Glomerular endothelial cell (primary cell): Measurements from ENCODE around the gene TBC1D2B. TPM values are rescaled to one million over a fixed set of nuclear protein-coding genes. Genes with fewer than 3 reads are reported as not detected.

ENCODE experiments used
- DNase-seq: peaks from one replicate; pipeline ENCODE4 v3.0.0-alpha.2; 2011; ENCODE audit warnings: low read depth, low spot score; ENCODE audit errors: extremely low read depth
- total RNA-seq: library from RNA; depleted of rRNA; stranded (reverse); fragments of >200 nt; gene quantifications from 2 replicates; pipeline ENCODE4 v1.2.3, GENCODE V29; 2015

The TBC1D2B gene
- total RNA-seq, 1 donor from 2014 or later: 41.5 TPM

- peak; percentile 74 for DNase-seq
These were observed 1.9 kb downstream of the TBC1D2B start for GRCh38 chr15:78075490-78076230.

DNA sequence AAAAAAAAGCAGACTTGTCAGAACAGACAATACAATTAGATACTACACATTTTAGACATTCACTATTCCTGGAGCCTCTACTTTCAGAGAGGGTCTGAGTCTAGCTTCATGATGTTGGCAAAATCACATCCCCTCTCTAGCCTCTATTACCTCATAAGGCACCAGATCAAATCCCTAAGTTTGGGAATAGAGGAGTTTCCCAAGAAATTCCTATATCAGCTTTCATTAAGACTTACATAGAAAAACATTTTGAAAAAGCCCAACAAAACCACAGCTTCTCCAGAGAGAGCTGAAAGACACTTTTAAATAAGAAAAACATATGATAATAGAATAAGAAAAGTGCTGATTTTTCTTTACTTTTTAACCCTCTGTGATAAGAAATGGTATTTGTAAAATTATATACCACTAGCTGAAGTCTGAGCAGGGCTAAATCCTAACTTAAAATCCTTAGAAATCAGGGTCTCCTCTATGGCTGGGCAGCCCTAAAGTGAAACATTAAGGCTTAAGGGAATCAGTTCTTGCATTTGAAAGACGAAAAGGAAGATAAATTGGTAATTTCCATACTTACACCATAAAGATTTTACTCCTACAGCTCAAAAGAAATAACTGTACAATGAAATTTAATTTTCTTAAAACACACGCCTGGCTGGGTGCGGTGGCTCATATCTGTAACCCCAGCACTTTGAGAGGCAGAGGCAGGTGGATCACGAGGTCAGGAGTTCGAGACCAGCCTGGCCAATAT lies 4.3 kb downstream of the TBC1D2B start:
- no peak for DNase-seq

- DNase-seq: no peak
These were observed 5.2 kb downstream of the TBC1D2B start for GRCh38 chr15:78072080-78072892.

DNA sequence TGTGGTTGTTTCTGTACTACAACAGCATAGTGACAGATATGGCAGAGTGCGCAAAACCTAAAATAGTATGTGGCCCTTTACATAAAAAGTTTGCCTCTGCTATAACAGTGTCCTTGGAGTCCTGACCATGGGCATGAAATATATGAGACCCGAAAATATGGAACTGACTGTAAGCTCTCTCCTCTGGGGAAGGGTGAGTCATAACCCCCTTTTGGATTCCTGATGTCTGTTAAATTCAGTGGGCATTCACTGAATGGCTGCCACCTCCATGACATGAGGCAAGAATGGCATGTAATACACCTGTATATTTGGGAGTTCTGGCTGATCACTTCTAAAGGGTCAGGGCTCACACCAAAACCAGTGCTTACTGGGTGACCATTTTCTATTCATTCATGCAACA lies 6.1 kb downstream of the TBC1D2B start:
- no peak for DNase-seq

DNA sequence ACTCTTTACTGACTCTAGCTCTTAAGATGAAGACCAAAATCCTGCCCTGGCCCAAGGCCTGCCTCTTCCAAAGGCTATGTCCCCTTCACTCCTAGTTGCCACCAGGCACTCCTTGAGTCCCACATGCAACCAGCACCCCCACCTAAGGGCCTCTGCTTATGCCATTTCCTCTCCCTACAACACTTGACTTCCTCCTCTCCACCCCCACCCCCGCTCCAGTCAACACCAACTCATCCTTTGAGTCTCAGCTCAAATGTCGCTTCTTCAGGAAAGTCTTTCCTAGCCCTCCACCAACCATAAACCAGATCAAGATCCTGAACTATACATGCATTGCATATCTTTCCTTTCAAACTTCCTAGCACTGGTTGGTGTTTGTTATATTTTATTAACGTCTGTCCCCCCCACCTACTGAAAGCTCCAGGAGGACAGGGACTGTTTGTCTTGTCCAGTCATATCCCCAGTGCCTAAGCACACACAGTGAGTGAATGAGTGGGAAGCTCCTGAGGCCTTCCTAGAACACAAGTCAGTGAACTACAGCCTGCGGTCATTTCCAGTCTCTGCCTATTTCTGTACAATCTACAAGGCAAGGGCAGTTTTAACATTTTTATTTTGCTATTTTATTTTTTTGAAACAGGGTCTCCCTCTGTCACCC lies 7.3 kb downstream of the TBC1D2B start:
- DNase-seq: no peak

DNA sequence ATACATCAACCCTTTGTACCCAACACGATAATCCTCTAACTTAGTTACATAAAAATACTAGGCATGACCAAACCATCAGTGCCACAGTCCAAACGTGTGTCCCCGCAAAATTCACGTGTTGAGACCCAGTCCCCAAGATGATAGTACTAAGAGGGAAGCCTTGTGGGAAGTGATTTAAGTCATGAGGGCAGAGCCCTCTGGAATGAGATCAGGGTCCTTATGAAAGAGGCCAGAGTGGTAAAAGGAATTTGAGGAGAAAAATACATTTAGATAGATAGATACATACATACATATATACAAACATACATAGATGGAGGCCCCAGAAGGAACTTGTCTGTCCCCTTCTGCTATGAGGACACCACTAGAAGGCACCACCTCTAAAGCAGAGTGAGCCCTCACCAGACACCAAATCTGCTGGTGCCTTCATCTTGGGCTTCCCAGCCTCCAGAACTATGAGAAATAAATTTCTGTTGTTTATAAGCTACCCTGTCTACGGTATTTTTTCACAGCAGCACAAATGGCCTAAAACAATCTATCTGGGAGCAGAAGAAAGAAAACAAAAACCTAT lies 8.0 kb downstream of the TBC1D2B start:
- DNase-seq: no peak

- no peak for DNase-seq
These were observed 8.5 kb downstream of the TBC1D2B start for GRCh38 chr15:78069052-78069414.

DNA sequence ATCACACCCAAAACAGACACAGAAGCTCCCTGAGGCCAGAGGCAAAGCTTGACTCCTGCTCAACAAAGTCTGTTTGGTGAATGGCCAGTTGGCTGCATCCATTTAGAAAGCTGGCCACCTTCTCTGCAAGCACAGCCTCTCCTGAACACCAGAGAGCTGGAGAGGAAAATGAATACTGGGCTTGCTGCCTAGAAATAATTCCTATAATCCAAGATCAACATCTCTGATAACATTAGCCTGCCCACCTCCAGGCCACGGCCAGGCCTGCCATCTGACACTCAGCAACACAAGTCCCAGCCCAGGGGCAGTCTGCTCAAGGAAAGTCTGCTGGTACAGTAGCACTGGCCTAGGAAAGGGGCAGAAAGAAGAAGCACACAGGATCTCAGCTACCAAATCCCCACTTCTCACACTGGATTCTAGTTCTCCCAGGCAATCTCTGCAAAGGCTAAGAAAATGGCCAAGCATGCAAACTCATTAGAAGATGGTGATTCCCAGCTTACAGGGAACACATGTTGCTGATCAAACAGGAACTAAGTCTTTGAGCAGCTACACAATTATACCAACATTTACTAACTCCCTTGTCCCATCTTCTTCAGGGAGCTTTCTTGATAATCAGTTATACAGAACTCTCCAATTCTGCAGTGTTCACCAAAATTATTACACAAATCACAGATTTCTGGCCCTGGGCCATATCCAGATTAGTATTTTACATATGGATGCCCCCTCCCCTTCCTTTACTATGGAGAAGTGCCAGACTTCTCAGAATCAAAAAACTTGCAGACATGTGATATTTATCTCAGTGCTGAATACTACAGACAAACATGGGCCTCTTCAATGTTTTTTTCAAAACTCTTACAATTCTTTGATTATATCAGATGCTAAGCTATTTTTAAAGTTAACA lies 9.9 kb downstream of the TBC1D2B start:
- DNase-seq: no peak

GRCh38 chr15:78065973-78066946 lies 11.3 kb downstream of the TBC1D2B start:
- DNase-seq: no peak

DNA sequence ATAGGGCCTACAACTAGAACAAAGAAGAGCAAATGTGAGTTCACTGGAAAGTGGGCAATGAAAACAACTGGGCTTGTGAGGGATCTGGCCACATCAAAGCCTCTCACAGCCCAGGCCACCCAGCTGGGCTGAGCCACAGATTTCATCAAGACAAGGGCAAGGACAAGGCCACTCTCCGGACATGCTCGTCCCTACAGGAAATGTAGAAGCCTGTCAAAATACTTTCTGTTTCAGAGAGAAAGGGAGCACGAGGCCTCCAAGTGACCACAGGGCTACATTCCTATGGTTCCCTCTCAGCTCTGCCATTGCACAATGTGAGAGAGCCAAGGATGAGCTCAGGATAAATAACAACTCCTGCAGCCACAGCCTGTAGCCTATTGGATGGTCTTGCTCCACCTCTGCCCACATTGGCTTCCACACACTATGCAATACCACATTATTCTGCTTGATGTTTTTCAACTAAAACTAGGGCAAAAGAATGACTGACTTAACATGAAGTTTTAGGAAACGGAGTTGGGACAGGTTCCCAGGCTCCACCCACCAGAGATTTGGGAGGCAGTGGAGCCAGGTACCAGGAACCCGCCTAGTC lies 12.1 kb downstream of the TBC1D2B start:
- no peak for DNase-seq

- DNase-seq: no peak
These were observed 13.0 kb downstream of the TBC1D2B start for GRCh38 chr15:78064544-78064943.

- DNase-seq: no peak
These were observed 13.5 kb downstream of the TBC1D2B start for GRCh38 chr15:78063970-78064385.

DNA sequence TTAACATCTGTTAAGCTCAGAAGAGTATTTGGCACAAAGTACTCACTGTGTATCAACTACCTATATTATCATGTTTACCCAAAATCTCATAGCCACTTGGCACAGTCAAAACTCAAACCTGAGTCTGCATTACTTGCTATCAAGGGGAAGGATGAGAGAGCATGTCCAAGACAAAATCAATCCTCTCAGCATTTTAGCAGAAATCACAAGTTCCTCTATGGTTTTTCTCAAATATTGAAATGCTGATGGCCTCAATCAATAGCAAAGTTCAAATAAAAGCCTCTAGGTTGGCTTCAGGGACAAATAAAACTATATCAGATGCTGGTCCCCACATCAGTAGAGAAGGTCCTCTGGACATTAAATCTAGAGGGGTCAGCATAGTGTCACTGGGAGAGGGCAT lies 14.3 kb downstream of the TBC1D2B start:
- no peak for DNase-seq

- no peak for DNase-seq
These were observed 15.5 kb downstream of the TBC1D2B start for GRCh38 chr15:78061963-78062427.

DNA sequence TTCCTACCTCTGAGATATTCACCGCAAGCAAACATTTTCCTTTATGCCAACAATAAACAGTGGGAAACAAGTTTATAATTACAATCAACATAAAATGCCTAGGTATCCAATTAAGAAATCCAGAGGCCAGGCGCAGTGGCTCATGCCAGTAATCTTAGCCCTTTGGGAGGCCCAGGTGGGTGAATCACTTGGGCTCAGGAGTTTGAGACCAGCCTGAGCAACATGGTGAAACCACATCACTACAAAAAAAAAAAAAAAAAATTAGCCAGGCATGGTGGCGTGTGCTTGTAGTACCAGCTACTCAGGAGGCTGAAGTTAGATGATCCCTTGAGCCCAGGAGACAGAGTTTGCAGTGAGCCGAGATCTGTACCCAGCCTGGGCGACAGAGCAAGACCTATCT lies 17.3 kb downstream of the TBC1D2B start:
- no peak for DNase-seq

DNA sequence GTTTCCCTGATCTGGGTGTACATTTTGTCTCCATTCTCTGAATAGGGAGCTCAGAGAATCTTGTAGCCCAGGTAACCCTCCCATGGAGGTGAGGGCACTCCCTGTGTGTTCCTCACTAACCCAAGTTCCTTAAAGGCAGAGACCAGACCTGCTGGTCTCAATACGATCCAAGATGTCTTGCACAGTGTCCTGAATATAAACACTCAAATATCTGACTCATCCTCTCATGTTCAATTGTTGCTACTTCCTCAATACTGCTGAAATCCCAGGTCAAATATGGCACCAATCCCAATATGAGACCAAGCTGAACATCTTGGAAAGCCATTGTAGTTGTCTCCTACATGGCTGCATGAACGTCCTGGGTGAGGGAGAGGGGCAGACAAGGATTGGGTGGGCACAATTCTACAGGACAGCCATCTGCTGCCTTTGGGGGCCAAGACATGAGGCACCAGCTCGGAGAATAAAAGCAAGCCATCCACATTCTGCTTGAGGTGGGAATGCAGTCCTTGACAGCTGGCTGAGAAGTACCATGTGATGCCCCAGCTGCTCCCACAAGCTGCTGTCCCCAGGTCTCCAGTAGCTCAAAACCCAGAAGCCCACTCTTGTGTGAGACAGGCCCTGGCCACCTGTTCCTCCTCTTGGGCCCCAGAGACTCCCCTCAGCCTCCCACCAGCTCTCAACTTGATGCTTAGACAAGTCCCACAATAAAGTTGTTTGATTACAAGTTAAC lies 18.2 kb downstream of the TBC1D2B start:
- no peak for DNase-seq

- no peak for DNase-seq
These were observed 19.0 kb downstream of the TBC1D2B start for GRCh38 chr15:78058401-78058935.
